CD4-positive, alpha-beta T cell (primary cell): ENCODE measurements around the gene OLFM1. TPM values are rescaled to one million over a fixed set of nuclear protein-coding genes. Genes with fewer than 3 reads are reported as not detected.

Source experiments
- ATAC-seq: fragments of 200-7000 bp; cut with Tn5 transposase; one replicate; pipeline ENCODE4 v1.10.0; 2022; ENCODE audit warnings: mild to moderate bottlenecking; ENCODE audit not compliant: poor library complexity
- CTCF ChIA-PET: fragments of 350-600 bp; sonication (Branson Sonifier 250); formaldehyde crosslinking; loops from one replicate; lab custom pipeline; 2021; ENCODE audit warnings: antibody characterized with exemption, inconsistent platforms; lab: Charles Lee
- POLR2A ChIA-PET: fragments of 350-600 bp; sonication (Branson Sonifier 250); formaldehyde crosslinking; loops from one replicate; lab custom pipeline; 2021; ENCODE audit warnings: antibody characterized with exemption, inconsistent platforms; lab: Charles Lee
- DNase-seq, 14 experiments: peaks; one replicate each; pipeline ENCODE4 v3.0.0-alpha.2; 2013 to 2020; ENCODE audit warnings: mixed read lengths in 2 of 14
- H3K27ac ChIP-seq, 2 donors: one replicate each; pipeline versions ENCODE4 v1.5.1 to v1.7.0; 2013; ENCODE audit warnings: low read length in 2 of 2, low read depth in 1 of 2, mild to moderate bottlenecking in 1 of 2
- H3K27me3 ChIP-seq, 2 experiments: 1 replicate in 1 of 2; 2 replicates in 1 of 2; pipeline versions ENCODE4 v1.6.1 to v1.7.0; 2013; ENCODE audit warnings: low read length in 2 of 2, control low read depth in 1 of 2, mild to moderate bottlenecking in 1 of 2, moderate library complexity in 1 of 2; ENCODE audit not compliant: insufficient read depth in 2 of 2, control insufficient read depth in 1 of 2
- H3K36me3 ChIP-seq: one replicate; pipeline ENCODE4 v1.6.1; 2013; ENCODE audit warnings: low read length, control low read depth; ENCODE audit not compliant: insufficient read depth
- H3K4me1 ChIP-seq: one replicate; pipeline ENCODE4 v1.6.1; 2013; ENCODE audit warnings: low read length, control low read depth; ENCODE audit not compliant: insufficient read depth
- H3K4me3 ChIP-seq: one replicate; pipeline ENCODE4 v1.5.1; 2013; ENCODE audit warnings: mild to moderate bottlenecking, low read length, moderate library complexity
- H3K9me3 ChIP-seq, 2 experiments: 1 replicate in 1 of 2; 2 replicates in 1 of 2; pipeline versions ENCODE4 v1.6.1 to v1.7.0; 2013; ENCODE audit warnings: low read length in 2 of 2, mild to moderate bottlenecking in 2 of 2, control low read depth in 1 of 2, moderate library complexity in 1 of 2; ENCODE audit not compliant: control insufficient read depth in 1 of 2, insufficient read depth in 1 of 2
- H3K27ac Mint-ChIP-seq: one replicate; pipeline ENCODE4 v1.8.0; 2020; ENCODE audit warnings: mixed read lengths
- H3K27me3 Mint-ChIP-seq: one replicate; pipeline ENCODE4 v1.8.0; 2021; ENCODE audit warnings: mixed read lengths
- H3K36me3 Mint-ChIP-seq: one replicate; pipeline ENCODE4 v1.8.0; 2021; ENCODE audit warnings: low read depth, mixed read lengths
- H3K4me1 Mint-ChIP-seq: one replicate; pipeline ENCODE4 v1.8.0; 2021; ENCODE audit warnings: low read depth, mixed read lengths
- H3K4me3 Mint-ChIP-seq: one replicate; pipeline ENCODE4 v1.8.0; 2020; ENCODE audit warnings: mild to moderate bottlenecking, mixed read lengths
- H3K9me3 Mint-ChIP-seq: one replicate; pipeline ENCODE4 v1.8.0; 2020; ENCODE audit warnings: mixed read lengths
- intact Hi-C, 2 experiments: fragments of 100-400 bp; cut with DNase I in 1 of 2; cut with micrococcal nuclease in 1 of 2; formaldehyde crosslinking; loops; one replicate each; pipeline versions ENCODE4 v1.15.1 to v1.9.0; 2023 to 2025; cut with DNase I, micrococcal nuclease
- total RNA-seq, 174 experiments: library from RNA in 2 of 174; stranded (reverse) in 2 of 174; gene quantifications; one replicate each; pipeline ENCODE4 v1.2.3 and lab custom pipeline; 2021 to 2026
- TF ChIP-seq, protein P1 (sequence below): fragments of 200-600 bp; IDR thresholded peaks from one replicate; pipeline ENCODE4 v1.8.0; 2022; ENCODE audit warnings: antibody characterized with exemption, mild to moderate bottlenecking

The OLFM1 gene
- total RNA-seq, 2 experiments from 2014 or later, result not detected

DNA sequence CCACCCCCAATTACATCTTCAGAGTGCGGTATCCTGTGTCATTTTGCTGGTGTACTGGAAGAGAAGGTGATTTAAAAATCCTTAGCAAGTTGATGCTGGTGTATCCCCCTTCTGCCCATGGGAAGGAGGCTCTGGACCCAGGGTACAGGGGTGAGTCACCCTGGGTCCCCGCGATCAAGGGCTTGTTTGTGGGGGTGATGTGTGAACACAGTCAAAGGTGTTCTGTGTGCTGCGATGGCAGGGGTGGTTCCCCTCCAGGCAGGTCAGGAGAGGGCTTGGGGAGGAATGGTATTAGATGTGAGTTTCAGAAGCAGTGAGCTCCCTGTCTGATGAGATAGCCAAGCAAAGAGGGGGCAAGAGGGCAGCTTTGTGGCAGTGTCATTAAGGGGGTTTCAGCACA lies 28.9 kb downstream of the OLFM1 start:
- Histone ChIP-seq H3K4me1 (no peaks in the 10 kb centered on the region), H3K27ac (no peak overlapping the region), H3K9me3 (peaks cover 0 to 25% of the 10 kb centered on the region in 2 experiments), H3K27me3 (peaks cover 0 to 2% of the 10 kb centered on the region in 2 experiments), H3K36me3 (no peaks in the 10 kb centered on the region), H3K4me3 (no peak overlapping the region)
- ChIA-PET POLR2A (no interaction called here), CTCF (no interaction called here)
- Mint-ChIP-seq H3K27ac (no peak overlapping the region), H3K36me3 (no peaks in the 10 kb centered on the region), H3K27me3 (no peaks in the 10 kb centered on the region), H3K9me3 (no peaks in the 10 kb centered on the region), H3K4me1 (no peaks in the 10 kb centered on the region), H3K4me3 (no peak overlapping the region)
- intact Hi-C loops, result no loop called here
- DNase-seq, result no peak
- no peak for ATAC-seq
- TF ChIP-seq, protein P1, sequence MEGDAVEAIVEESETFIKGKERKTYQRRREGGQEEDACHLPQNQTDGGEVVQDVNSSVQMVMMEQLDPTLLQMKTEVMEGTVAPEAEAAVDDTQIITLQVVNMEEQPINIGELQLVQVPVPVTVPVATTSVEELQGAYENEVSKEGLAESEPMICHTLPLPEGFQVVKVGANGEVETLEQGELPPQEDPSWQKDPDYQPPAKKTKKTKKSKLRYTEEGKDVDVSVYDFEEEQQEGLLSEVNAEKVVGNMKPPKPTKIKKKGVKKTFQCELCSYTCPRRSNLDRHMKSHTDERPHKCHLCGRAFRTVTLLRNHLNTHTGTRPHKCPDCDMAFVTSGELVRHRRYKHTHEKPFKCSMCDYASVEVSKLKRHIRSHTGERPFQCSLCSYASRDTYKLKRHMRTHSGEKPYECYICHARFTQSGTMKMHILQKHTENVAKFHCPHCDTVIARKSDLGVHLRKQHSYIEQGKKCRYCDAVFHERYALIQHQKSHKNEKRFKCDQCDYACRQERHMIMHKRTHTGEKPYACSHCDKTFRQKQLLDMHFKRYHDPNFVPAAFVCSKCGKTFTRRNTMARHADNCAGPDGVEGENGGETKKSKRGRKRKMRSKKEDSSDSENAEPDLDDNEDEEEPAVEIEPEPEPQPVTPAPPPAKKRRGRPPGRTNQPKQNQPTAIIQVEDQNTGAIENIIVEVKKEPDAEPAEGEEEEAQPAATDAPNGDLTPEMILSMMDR, result no peak

DNA sequence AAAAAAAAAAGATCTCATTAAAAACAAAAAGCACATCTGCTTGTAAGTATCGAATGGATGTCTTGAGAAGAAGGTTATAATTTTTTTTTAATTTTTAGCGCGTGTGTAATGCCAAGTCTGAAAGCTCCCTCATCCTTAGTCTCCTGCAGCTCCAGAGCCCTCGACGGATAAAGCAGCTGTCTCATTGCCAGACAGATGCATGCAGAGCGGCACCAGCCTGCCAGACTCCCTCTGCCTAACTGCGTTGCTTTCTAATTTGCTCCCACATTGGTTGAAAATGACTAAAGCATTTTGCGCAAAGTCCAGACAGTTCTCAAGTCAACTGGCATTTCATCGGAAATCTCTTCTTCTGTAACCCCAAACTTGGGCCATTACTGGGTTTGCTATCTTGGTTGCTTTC lies 29.4 kb downstream of the OLFM1 start:
- no peak overlapping the region for H3K27ac ChIP-seq
- H3K4me1 Mint-ChIP-seq, result no peaks in the 10 kb centered on the region
- H3K27me3 Mint-ChIP-seq, result no peaks in the 10 kb centered on the region
- H3K4me1 ChIP-seq, result no peaks in the 10 kb centered on the region
- no peak overlapping the region for H3K4me3 ChIP-seq
- ChIA-PET POLR2A (no interaction called here), CTCF (no interaction called here)
- no peaks in the 10 kb centered on the region for H3K36me3 ChIP-seq
- H3K27ac Mint-ChIP-seq, result no peak overlapping the region
- intact Hi-C loops, result no loop called here
- no peaks in the 10 kb centered on the region for H3K36me3 Mint-ChIP-seq
- peaks cover 0 to 2% of the 10 kb centered on the region in 2 experiments for H3K27me3 ChIP-seq
- H3K9me3 Mint-ChIP-seq, result no peaks in the 10 kb centered on the region
- TF ChIP-seq, protein P1, result no peak
- H3K9me3 ChIP-seq, result peaks cover 0 to 30% of the 10 kb centered on the region in 2 experiments
- H3K4me3 Mint-ChIP-seq, result no peak overlapping the region
- no peak for DNase-seq
- no peak for ATAC-seq

- no peaks in the 10 kb centered on the region for H3K27me3 Mint-ChIP-seq
- Histone ChIP-seq H3K4me1 (no peaks in the 10 kb centered on the region), H3K27ac (no peak overlapping the region), H3K27me3 (peaks cover 0 to 2% of the 10 kb centered on the region in 2 experiments), H3K9me3 (peaks cover 0 to 32% of the 10 kb centered on the region in 2 experiments), H3K36me3 (no peaks in the 10 kb centered on the region), H3K4me3 (no peak overlapping the region)
- H3K4me1 Mint-ChIP-seq, result no peaks in the 10 kb centered on the region
- no peak overlapping the region for H3K4me3 Mint-ChIP-seq
- no peak for DNase-seq
- H3K27ac Mint-ChIP-seq, result no peak overlapping the region
- POLR2A ChIA-PET, result no interaction called here
- no peaks in the 10 kb centered on the region for H3K36me3 Mint-ChIP-seq
- CTCF ChIA-PET, result no interaction called here
- H3K9me3 Mint-ChIP-seq, result no peaks in the 10 kb centered on the region
- ATAC-seq, result no peak
- TF ChIP-seq, protein P1, result no peak
- intact Hi-C loops, result no loop called here
Measured at GRCh38 chr9:135117281-135117680, 29.8 kb downstream of the OLFM1 start.
